WTC11 (cell line): ENCODE results near the gene ADARB2.

ENCODE experiments used
- ELF4 ChIP-seq: sonication (generic); formaldehyde crosslinking; IDR thresholded peaks from 2 replicates; pipeline ENCODE4 v1.8.1; 2022; ENCODE audit warnings: low read depth, mild to moderate bottlenecking, moderate library complexity, missing genetic modification reagents
- NFYB ChIP-seq: sonication (generic); formaldehyde crosslinking; conservative IDR thresholded peaks from 2 replicates; pipeline ENCODE4 v1.8.0; 2022; ENCODE audit warnings: low read depth, missing genetic modification reagents
- TF ChIP-seq, protein P1 (sequence below): sonication (generic); formaldehyde crosslinking; IDR thresholded peaks from 2 replicates; pipeline ENCODE4 v1.8.0; 2022; ENCODE audit warnings: mild to moderate bottlenecking, missing genetic modification reagents
- TF ChIP-seq, protein P2 (sequence below): sonication (generic); formaldehyde crosslinking; IDR thresholded peaks from 2 replicates; pipeline ENCODE4 v1.8.1; 2023; ENCODE audit warnings: mild to moderate bottlenecking, missing genetic modification reagents, moderate library complexity

DNA sequence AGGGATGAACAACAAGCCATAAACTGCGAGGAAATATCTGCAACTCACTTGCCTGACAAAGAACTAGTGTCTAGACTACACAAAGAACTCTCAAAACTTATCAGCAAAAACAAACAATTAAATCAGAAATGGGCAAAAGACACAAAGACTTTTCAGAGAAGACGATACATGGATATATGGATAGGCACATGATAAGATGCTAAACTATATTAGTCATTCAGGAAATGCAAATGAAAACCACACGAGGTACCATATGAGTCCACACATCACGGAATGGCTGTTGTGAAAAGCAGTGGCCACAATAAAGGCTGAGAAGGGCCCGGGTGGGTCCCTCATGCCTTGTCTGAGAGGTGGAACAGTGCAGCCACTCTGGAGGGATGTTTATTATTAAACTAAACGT, 413.4 kb downstream of the ADARB2 start:
- TF ChIP-seq ELF4 (CRISPR knock-in tag) (no peak), NFYB (no peak)
- TF ChIP-seq, protein P1, sequence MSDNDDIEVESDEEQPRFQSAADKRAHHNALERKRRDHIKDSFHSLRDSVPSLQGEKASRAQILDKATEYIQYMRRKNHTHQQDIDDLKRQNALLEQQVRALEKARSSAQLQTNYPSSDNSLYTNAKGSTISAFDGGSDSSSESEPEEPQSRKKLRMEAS (CRISPR knock-in tag) = no peak
- TF ChIP-seq, protein P2, sequence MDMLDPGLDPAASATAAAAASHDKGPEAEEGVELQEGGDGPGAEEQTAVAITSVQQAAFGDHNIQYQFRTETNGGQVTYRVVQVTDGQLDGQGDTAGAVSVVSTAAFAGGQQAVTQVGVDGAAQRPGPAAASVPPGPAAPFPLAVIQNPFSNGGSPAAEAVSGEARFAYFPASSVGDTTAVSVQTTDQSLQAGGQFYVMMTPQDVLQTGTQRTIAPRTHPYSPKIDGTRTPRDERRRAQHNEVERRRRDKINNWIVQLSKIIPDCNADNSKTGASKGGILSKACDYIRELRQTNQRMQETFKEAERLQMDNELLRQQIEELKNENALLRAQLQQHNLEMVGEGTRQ (CRISPR knock-in tag) = no peak
